ENCODE measurements around the gene GAL3ST3. TPM values are rescaled to one million over a fixed set of nuclear protein-coding genes. Genes with fewer than 3 reads are reported as not detected.

GAL3ST3 gene
- polyA plus RNA-seq, 3 donors, result not detected

DNA sequence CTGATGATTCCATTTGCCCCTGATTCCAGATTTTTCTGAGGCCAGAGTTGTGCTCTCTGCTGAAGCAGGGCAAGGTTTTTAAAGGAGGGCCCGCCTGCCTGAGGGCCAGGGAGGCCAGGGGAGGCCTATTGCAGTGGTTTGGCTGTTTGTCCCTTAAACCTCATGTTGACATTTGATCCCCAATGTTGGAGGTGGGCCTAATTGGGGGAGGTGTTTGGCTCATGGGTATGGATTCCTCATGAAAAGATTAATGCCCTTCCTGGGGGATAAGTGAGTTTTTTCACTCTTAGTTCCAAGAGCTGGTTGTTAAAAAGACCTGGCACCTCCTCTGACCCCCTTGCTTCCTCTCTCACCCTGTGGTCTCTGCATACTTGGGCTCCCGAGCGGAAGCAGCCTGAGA is 9.2 kb downstream of the GAL3ST3 start:
- WGBS (ENCODE audit: insufficient coverage), result 95% methylated on average over 3 of the region's 3 CpGs
- no peaks in the 10 kb centered on the region for H3K36me3 ChIP-seq (replicated peaks in 1 of 2; ENCODE audit: control insufficient read depth in 1 of 2, insufficient read depth in 2 of 2, low read length in 2 of 2)
- H3K9ac ChIP-seq (ENCODE audit: insufficient read depth, low read length, poor library complexity, severe bottlenecking), result no peak overlapping the region
- no peak overlapping the region for H3K4me3 ChIP-seq (replicated peaks in 1 of 3; ENCODE audit: low read depth in 2 of 3, low read length in 3 of 3)
- H3K27ac Mint-ChIP-seq, result no peak overlapping the region
- H3K4me1 ChIP-seq (ENCODE audit: control insufficient read depth in 1 of 2, insufficient read depth in 2 of 2, low read length in 2 of 2), result no peaks in the 10 kb centered on the region
- TF ChIP-seq, protein P1, sequence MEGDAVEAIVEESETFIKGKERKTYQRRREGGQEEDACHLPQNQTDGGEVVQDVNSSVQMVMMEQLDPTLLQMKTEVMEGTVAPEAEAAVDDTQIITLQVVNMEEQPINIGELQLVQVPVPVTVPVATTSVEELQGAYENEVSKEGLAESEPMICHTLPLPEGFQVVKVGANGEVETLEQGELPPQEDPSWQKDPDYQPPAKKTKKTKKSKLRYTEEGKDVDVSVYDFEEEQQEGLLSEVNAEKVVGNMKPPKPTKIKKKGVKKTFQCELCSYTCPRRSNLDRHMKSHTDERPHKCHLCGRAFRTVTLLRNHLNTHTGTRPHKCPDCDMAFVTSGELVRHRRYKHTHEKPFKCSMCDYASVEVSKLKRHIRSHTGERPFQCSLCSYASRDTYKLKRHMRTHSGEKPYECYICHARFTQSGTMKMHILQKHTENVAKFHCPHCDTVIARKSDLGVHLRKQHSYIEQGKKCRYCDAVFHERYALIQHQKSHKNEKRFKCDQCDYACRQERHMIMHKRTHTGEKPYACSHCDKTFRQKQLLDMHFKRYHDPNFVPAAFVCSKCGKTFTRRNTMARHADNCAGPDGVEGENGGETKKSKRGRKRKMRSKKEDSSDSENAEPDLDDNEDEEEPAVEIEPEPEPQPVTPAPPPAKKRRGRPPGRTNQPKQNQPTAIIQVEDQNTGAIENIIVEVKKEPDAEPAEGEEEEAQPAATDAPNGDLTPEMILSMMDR (IDR thresholded peaks at IDR 0.05), result no peak
- H3K4me3 Mint-ChIP-seq, result no peak overlapping the region
- H3K9me3 ChIP-seq (replicated peaks in 1 of 2; ENCODE audit: control insufficient read depth in 1 of 2, insufficient read depth in 1 of 2, low read length in 2 of 2), result no peaks in the 10 kb centered on the region
- H3K27me3 Mint-ChIP-seq (ENCODE audit: low read depth in 3 of 3), result peaks cover 6 to 11% (median 7%) of the 10 kb centered on the region in 3 donors
- H3K4me2 ChIP-seq (replicated peaks; ENCODE audit: extremely low read depth, low read length, poor library complexity, severe bottlenecking), result no peak overlapping the region
- H3K79me2 ChIP-seq (ENCODE audit: insufficient read depth, low read length), result no peaks in the 10 kb centered on the region
- peaks cover 0 to 3% of the 10 kb centered on the region in 2 donors for H3K27me3 ChIP-seq (ENCODE audit: control insufficient read depth in 2 of 2, insufficient read depth in 2 of 2, low read length in 2 of 2)
- peaks cover 0 to 11% (median 4%) of the 10 kb centered on the region in 7 donors for H3K9me3 Mint-ChIP-seq
- peaks cover 3% of the 10 kb centered on the region for H3K4me1 Mint-ChIP-seq
- intact Hi-C loops (cut with micrococcal nuclease), result no loop called here
- no peaks in the 10 kb centered on the region for H4K20me1 ChIP-seq (ENCODE audit: insufficient read depth, low read length)
- no peak overlapping the region for H3K27ac ChIP-seq (ENCODE audit: low read depth in 1 of 2, low read length in 2 of 2)
- no peak overlapping the region for H2AFZ ChIP-seq (ENCODE audit: insufficient read depth, low read depth, low read length, poor library complexity, severe bottlenecking)
- no peak for DNase-seq
- H3K36me3 Mint-ChIP-seq, result no peaks in the 10 kb centered on the region

DNA sequence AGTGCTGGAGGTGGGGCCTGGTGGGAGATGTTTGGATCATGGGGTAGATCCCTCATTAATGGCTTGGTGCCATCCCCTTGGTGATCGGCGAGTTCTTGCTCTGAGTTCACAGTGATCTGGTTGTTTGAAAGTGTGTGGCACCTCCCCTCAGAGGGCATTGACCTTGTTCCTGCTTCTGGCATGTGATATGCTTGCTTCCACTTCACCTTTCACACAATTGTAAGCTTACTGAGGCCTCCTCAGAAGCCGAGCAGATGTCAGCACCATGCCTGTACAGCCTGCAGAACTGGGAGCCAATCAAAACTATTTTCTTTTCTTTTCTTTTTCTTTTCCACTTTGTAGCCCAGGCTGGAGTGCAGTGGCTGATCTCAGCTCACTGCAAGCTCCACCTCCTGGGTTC is 11.6 kb downstream of the GAL3ST3 start:
- Histone ChIP-seq H4K20me1 (ENCODE audit: insufficient read depth, low read length) (no peaks in the 10 kb centered on the region), H3K4me1 (ENCODE audit: control insufficient read depth in 1 of 2, insufficient read depth in 2 of 2, low read length in 2 of 2) (no peaks in the 10 kb centered on the region), H3K36me3 (replicated peaks in 1 of 2; ENCODE audit: control insufficient read depth in 1 of 2, insufficient read depth in 2 of 2, low read length in 2 of 2) (no peaks in the 10 kb centered on the region), H3K9me3 (replicated peaks in 1 of 2; ENCODE audit: control insufficient read depth in 1 of 2, insufficient read depth in 1 of 2, low read length in 2 of 2) (no peaks in the 10 kb centered on the region), H3K27ac (ENCODE audit: low read depth in 1 of 2, low read length in 2 of 2) (no peak overlapping the region), H3K79me2 (ENCODE audit: insufficient read depth, low read length) (no peaks in the 10 kb centered on the region), H3K4me2 (replicated peaks; ENCODE audit: extremely low read depth, low read length, poor library complexity, severe bottlenecking) (no peak overlapping the region), H2AFZ (ENCODE audit: insufficient read depth, low read depth, low read length, poor library complexity, severe bottlenecking) (no peak overlapping the region), H3K27me3 (ENCODE audit: control insufficient read depth in 2 of 2, insufficient read depth in 2 of 2, low read length in 2 of 2) (peaks cover 0 to 3% of the 10 kb centered on the region in 2 donors), H3K4me3 (replicated peaks in 1 of 3; ENCODE audit: low read depth in 2 of 3, low read length in 3 of 3) (no peak overlapping the region), H3K9ac (ENCODE audit: insufficient read depth, low read length, poor library complexity, severe bottlenecking) (no peak overlapping the region)
- H3K27me3 Mint-ChIP-seq (ENCODE audit: low read depth in 3 of 3), result peaks cover 7 to 13% (median 10%) of the 10 kb centered on the region in 3 donors
- H3K4me1 Mint-ChIP-seq, result no peaks in the 10 kb centered on the region
- no peaks in the 10 kb centered on the region for H3K36me3 Mint-ChIP-seq
- peaks cover 0 to 11% (median 4%) of the 10 kb centered on the region in 7 donors for H3K9me3 Mint-ChIP-seq
- no peak overlapping the region for H3K4me3 Mint-ChIP-seq
- TF ChIP-seq, protein P1 (IDR thresholded peaks at IDR 0.05), result no peak
- no peak overlapping the region for H3K27ac Mint-ChIP-seq
- intact Hi-C loops (cut with micrococcal nuclease), result no loop called here
- DNase-seq, result no peak
- WGBS (ENCODE audit: insufficient coverage), result 93% methylated on average over 3 of the region's 3 CpGs
